Panc1 (cell line): ENCODE data around the gene C2orf81. TPM values are rescaled to one million over a fixed set of nuclear protein-coding genes. Genes with fewer than 3 reads are reported as not detected.

Experiments used
- ATAC-seq: fragments of 200-7000 bp; cut with Tn5 transposase; 2 replicates; pipeline ENCODE4 v1.9.1; 2020; ENCODE audit warnings: mild to moderate bottlenecking, moderate library complexity
- BruUV-seq: library from RNA; stranded (reverse); fragments of 400-500 nt; replicated peaks from 2 replicates; lab custom pipeline; 2021; lab: Mats Ljungman, UMichigan
- CTCF ChIA-PET: fragments of 300-600 bp; sonication (Branson Sonifier 250); formaldehyde crosslinking; loops from one replicate; lab custom pipeline; 2022; ENCODE audit warnings: antibody characterized with exemption; lab: Charles Lee
- POLR2A ChIA-PET: fragments of 300-600 bp; sonication (Branson Sonifier 250); formaldehyde crosslinking; loops from one replicate; lab custom pipeline; 2022; ENCODE audit warnings: antibody characterized with exemption; lab: Charles Lee
- DNase-seq: peaks from one replicate; pipeline ENCODE4 v3.0.0-alpha.2; 2010; ENCODE audit warnings: low read depth, low spot score
- H3K27ac ChIP-seq: 2 replicates; pipeline ENCODE4 v1.5.1; 2011; ENCODE audit warnings: mild to moderate bottlenecking, low read length, inconsistent platforms
- H3K27me3 ChIP-seq: fragments of 200-500 bp; sonication (Bioruptor generic); 2 replicates; pipeline ENCODE4 v1.6.0; 2014; ENCODE audit warnings: low read length, inconsistent platforms; ENCODE audit not compliant: control insufficient read depth, insufficient read depth
- H3K36me3 ChIP-seq: fragments of 200-500 bp; sonication (Bioruptor generic); 2 replicates; pipeline ENCODE4 v1.5.1; 2014; ENCODE audit warnings: inconsistent platforms, mild to moderate bottlenecking, low read length, moderate library complexity; ENCODE audit not compliant: control insufficient read depth, insufficient read depth
- H3K4me1 ChIP-seq: 2 replicates; pipeline ENCODE4 v1.5.1; 2011; ENCODE audit warnings: inconsistent platforms, mild to moderate bottlenecking, low read length, moderate library complexity; ENCODE audit not compliant: control insufficient read depth, insufficient read depth
- H3K4me3 ChIP-seq, 2 experiments: 2 replicates each; pipeline ENCODE4 v1.5.1; 2011 to 2012; ENCODE audit warnings: low read depth in 2 of 2, low read length in 2 of 2, mild to moderate bottlenecking in 2 of 2, inconsistent platforms in 1 of 2, moderate library complexity in 1 of 2
- H3K9me3 ChIP-seq: fragments of 200-500 bp; sonication (Bioruptor generic); 2 replicates; pipeline ENCODE4 v1.5.1; 2014; ENCODE audit warnings: low read depth, mild to moderate bottlenecking, inconsistent platforms, low read length, moderate library complexity; ENCODE audit not compliant: control insufficient read depth, insufficient read depth
- POLR2AphosphoS5 ChIP-seq: IDR thresholded peaks from 2 replicates; pipeline ENCODE4 v1.6.1; 2012; ENCODE audit warnings: mild to moderate bottlenecking, low read depth, low read length, moderate library complexity
- SIN3A ChIP-seq: IDR thresholded peaks from 2 replicates; pipeline ENCODE4 v1.6.1; 2012; ENCODE audit warnings: low read depth, mild to moderate bottlenecking, low read length, moderate library complexity, borderline replicate concordance; ENCODE audit not compliant: insufficient read depth
- TCF7L2 ChIP-seq: IDR thresholded peaks from 2 replicates; pipeline ENCODE4 v1.6.1; 2011; ENCODE audit warnings: mild to moderate bottlenecking, low read depth, low read length, inconsistent platforms
- in situ Hi-C: cut with HindIII; loops from 2 replicates; pipeline ENCODE4 v1.10.0; 2016; ENCODE audit warnings: low sequenced_read_pairs, low pct_unique_long_range_greater_than_20kb
- intact Hi-C: fragments of 100-400 bp; cut with micrococcal nuclease; formaldehyde crosslinking; loops from one replicate; pipeline ENCODE4 v1.10.0; 2022; ENCODE audit not compliant: unreplicated experiment
- total RNA-seq: library from RNA; stranded (reverse); gene quantifications from one replicate; pipeline ENCODE4 v1.2.1, GENCODE V29; 2021; ENCODE audit not compliant: unreplicated experiment
- TF ChIP-seq, protein P1 (sequence below), 2 experiments: IDR thresholded peaks; 2 replicates each; pipeline ENCODE4 v1.6.1; 2011 to 2012; ENCODE audit warnings: low read depth in 2 of 2, control low read depth in 1 of 2, low read length in 1 of 2, mild to moderate bottlenecking in 1 of 2, moderate library complexity in 1 of 2; ENCODE audit not compliant: insufficient read depth in 1 of 2
- TF ChIP-seq, protein P2 (sequence below): fragments of 450-650 bp; IDR thresholded peaks from 2 replicates; pipeline ENCODE4 v1.5.1; 2017; ENCODE audit warnings: mild to moderate bottlenecking

The C2orf81 gene
- total RNA-seq, 1 experiment from 2014 or later, result 3.9 TPM

DNA sequence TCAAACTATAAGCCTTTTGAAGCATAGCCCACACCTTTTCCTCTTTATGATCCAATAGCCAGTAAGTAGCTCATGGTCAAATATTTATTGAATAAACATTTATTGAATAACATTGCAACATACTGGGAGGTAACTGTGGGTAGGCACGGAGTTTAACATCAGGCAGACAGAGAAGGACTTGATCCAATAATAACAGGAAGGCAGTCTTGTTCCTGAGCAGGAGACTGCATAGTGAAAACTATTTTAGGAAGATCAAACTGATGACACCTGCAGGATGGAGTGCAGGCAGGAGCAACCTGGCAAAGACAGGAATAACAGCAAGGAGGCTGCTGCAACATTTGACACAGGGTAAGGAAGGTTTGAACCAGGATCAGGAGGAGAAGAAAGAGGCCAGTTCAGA, 38.2 kb downstream of the C2orf81 start:
- ChIA-PET CTCF (no interaction called here), POLR2A (no interaction called here)
- H3K27me3 ChIP-seq, result no peaks in the 10 kb centered on the region
- H3K4me3 ChIP-seq, result no peak overlapping the region
- TF ChIP-seq, protein P1, sequence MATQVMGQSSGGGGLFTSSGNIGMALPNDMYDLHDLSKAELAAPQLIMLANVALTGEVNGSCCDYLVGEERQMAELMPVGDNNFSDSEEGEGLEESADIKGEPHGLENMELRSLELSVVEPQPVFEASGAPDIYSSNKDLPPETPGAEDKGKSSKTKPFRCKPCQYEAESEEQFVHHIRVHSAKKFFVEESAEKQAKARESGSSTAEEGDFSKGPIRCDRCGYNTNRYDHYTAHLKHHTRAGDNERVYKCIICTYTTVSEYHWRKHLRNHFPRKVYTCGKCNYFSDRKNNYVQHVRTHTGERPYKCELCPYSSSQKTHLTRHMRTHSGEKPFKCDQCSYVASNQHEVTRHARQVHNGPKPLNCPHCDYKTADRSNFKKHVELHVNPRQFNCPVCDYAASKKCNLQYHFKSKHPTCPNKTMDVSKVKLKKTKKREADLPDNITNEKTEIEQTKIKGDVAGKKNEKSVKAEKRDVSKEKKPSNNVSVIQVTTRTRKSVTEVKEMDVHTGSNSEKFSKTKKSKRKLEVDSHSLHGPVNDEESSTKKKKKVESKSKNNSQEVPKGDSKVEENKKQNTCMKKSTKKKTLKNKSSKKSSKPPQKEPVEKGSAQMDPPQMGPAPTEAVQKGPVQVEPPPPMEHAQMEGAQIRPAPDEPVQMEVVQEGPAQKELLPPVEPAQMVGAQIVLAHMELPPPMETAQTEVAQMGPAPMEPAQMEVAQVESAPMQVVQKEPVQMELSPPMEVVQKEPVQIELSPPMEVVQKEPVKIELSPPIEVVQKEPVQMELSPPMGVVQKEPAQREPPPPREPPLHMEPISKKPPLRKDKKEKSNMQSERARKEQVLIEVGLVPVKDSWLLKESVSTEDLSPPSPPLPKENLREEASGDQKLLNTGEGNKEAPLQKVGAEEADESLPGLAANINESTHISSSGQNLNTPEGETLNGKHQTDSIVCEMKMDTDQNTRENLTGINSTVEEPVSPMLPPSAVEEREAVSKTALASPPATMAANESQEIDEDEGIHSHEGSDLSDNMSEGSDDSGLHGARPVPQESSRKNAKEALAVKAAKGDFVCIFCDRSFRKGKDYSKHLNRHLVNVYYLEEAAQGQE (IDR thresholded peaks at IDR 0.05; ENCODE audit: insufficient read depth in 1 of 2, low read depth in 2 of 2, low read length in 1 of 2), result no peak
- TF ChIP-seq, protein P2, sequence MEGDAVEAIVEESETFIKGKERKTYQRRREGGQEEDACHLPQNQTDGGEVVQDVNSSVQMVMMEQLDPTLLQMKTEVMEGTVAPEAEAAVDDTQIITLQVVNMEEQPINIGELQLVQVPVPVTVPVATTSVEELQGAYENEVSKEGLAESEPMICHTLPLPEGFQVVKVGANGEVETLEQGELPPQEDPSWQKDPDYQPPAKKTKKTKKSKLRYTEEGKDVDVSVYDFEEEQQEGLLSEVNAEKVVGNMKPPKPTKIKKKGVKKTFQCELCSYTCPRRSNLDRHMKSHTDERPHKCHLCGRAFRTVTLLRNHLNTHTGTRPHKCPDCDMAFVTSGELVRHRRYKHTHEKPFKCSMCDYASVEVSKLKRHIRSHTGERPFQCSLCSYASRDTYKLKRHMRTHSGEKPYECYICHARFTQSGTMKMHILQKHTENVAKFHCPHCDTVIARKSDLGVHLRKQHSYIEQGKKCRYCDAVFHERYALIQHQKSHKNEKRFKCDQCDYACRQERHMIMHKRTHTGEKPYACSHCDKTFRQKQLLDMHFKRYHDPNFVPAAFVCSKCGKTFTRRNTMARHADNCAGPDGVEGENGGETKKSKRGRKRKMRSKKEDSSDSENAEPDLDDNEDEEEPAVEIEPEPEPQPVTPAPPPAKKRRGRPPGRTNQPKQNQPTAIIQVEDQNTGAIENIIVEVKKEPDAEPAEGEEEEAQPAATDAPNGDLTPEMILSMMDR, result no peak
- TF ChIP-seq POLR2AphosphoS5, result no peak
- no peak for TF ChIP-seq TCF7L2
- TF ChIP-seq SIN3A, result no peak
- DNase-seq (no peak), ATAC-seq (no peak)
- H3K27ac ChIP-seq, result no peak overlapping the region
- no peaks in the 10 kb centered on the region for H3K9me3 ChIP-seq
- intact Hi-C loops (no loop called here), in situ Hi-C loops (no loop called here)
- H3K4me1 ChIP-seq, result peaks cover 6% of the 10 kb centered on the region; the same call in 1 of the 2 replicates
- H3K36me3 ChIP-seq, result peaks cover 2% of the 10 kb centered on the region; the same call in 1 of the 2 replicates
- no TSS peak for BruUV-seq

DNA sequence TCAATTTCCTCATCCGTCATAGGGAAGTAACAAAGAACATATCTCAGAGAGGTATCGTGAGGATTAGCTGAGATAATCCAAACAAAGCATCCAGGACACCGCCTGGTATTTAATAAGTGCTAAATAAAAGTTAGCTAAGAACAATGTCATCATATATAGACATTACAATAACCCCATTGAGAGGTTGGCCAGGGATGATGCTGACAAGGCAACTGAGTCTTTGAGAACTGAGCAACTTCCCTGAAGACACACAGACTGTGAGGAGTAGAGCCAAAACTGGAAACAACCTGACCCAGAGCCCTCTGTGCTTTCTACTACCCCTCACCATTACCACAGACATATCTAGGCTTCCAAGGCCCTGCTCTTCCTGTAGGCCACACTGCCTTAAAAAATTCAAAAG, 39.7 kb downstream of the C2orf81 start:
- H3K27ac ChIP-seq, result no peak overlapping the region
- no TSS peak for BruUV-seq

More for the DNA sequence above, 39.7 kb downstream of the C2orf81 start:
- Histone ChIP-seq H3K36me3 (peaks cover 4% of the 10 kb centered on the region; the same call in 1 of the 2 replicates), H3K27me3 (no peaks in the 10 kb centered on the region), H3K4me1 (peaks cover 6% of the 10 kb centered on the region; the same call in 1 of the 2 replicates), H3K9me3 (no peaks in the 10 kb centered on the region), H3K4me3 (no peak overlapping the region)
- ChIA-PET POLR2A (no interaction called here), CTCF (no interaction called here)
- no peak for TF ChIP-seq POLR2AphosphoS5
- TF ChIP-seq SIN3A, result no peak
- TF ChIP-seq, protein P1 (IDR thresholded peaks at IDR 0.05; ENCODE audit: insufficient read depth in 1 of 2, low read depth in 2 of 2, low read length in 1 of 2), result no peak
- TF ChIP-seq, protein P2, result no peak
- no peak for TF ChIP-seq TCF7L2
- ATAC-seq (no peak), DNase-seq (no peak)
- in situ Hi-C loops (no loop called here), intact Hi-C loops (no loop called here)
